Keratinocyte (primary cell): ENCODE results near the gene GALNT2. TPM values are rescaled to one million over a fixed set of nuclear protein-coding genes. Genes with fewer than 3 reads are reported as not detected.

Experiments
- DNase-seq: peaks from one replicate; pipeline ENCODE4 v3.0.0-alpha.2; 2011; ENCODE audit warnings: low read depth, missing footprints, low spot score
- FAIRE-seq: peaks from 2 replicates; lab custom pipeline; 2011; peaks lifted over from hg19 to GRCh38; lab: Jason Lieb, UNC
- H2AFZ ChIP-seq: 2 replicates; pipeline ENCODE4 v1.6.0; 2012; ENCODE audit warnings: low read length, control low read depth, inconsistent platforms; ENCODE audit not compliant: control insufficient read depth
- H3K27ac ChIP-seq: 2 replicates; pipeline ENCODE4 v1.5.1; 2011; ENCODE audit warnings: low read length; ENCODE audit not compliant: control insufficient read depth, insufficient read depth
- H3K27me3 ChIP-seq: 3 replicates; pipeline ENCODE4 v1.6.0; 2011; ENCODE audit warnings: low read length; ENCODE audit not compliant: control insufficient read depth, insufficient read depth; ENCODE audit errors: extremely low read depth
- H3K36me3 ChIP-seq, 2 experiments: 2 replicates in 1 of 2; 3 replicates in 1 of 2; pipeline ENCODE4 v1.5.1; 2011; ENCODE audit warnings: low read length in 2 of 2, mild to moderate bottlenecking in 1 of 2; ENCODE audit not compliant: control insufficient read depth in 2 of 2, insufficient read depth in 2 of 2; ENCODE audit errors: extremely low read depth in 1 of 2
- H3K4me1 ChIP-seq: 3 replicates; pipeline ENCODE4 v1.5.1; 2011; ENCODE audit warnings: low read length; ENCODE audit not compliant: control insufficient read depth, insufficient read depth; ENCODE audit errors: extremely low read depth
- H3K4me2 ChIP-seq: 3 replicates; pipeline ENCODE4 v1.6.0; 2011; ENCODE audit warnings: low read depth, low read length; ENCODE audit not compliant: control insufficient read depth, insufficient read depth; ENCODE audit errors: extremely low read depth
- H3K4me3 ChIP-seq, 3 experiments: fragments of 200-600 bp in 1 of 3; sonication (generic) in 1 of 3; 2 replicates in 2 of 3; 3 replicates in 1 of 3; pipeline ENCODE4 v1.5.1; 2011 to 2016; ENCODE audit warnings: low read length in 3 of 3, mild to moderate bottlenecking in 3 of 3, control low read depth in 2 of 3, inconsistent platforms in 1 of 3, low read depth in 1 of 3, mixed read lengths in 1 of 3, mixed run types in 1 of 3, moderate library complexity in 1 of 3; ENCODE audit not compliant: control insufficient read depth in 2 of 3, insufficient read depth in 2 of 3; ENCODE audit errors: extremely low read depth in 1 of 3
- H3K79me2 ChIP-seq: 2 replicates; pipeline ENCODE4 v1.6.0; 2012; ENCODE audit warnings: low read length; ENCODE audit not compliant: control insufficient read depth, insufficient read depth
- H3K9ac ChIP-seq: 3 replicates; pipeline ENCODE4 v1.6.0; 2011; ENCODE audit warnings: low read length; ENCODE audit not compliant: control insufficient read depth, insufficient read depth; ENCODE audit errors: extremely low read depth
- H3K9me1 ChIP-seq: 3 replicates; pipeline ENCODE4 v1.6.0; 2011; ENCODE audit warnings: low read length; ENCODE audit not compliant: control insufficient read depth, insufficient read depth; ENCODE audit errors: extremely low read depth
- H3K9me3 ChIP-seq: 2 replicates; pipeline ENCODE4 v1.5.1; 2012; ENCODE audit warnings: low read depth, low read length; ENCODE audit not compliant: control insufficient read depth
- H4K20me1 ChIP-seq: 3 replicates; pipeline ENCODE4 v1.6.0; 2011; ENCODE audit warnings: low read length; ENCODE audit not compliant: control insufficient read depth, insufficient read depth; ENCODE audit errors: extremely low read depth
- CTCF ChIP-seq, 3 experiments: IDR thresholded peaks in 1 of 3; conservative IDR thresholded peaks in 1 of 3; optimal IDR thresholded peaks in 1 of 3; 2 replicates in 2 of 3; 3 replicates in 1 of 3; pipeline versions ENCODE3 to v1.5.1; 2011; ENCODE audit warnings: low read length in 3 of 3, mild to moderate bottlenecking in 3 of 3, moderate library complexity in 2 of 3, control low read depth in 1 of 3, inconsistent platforms in 1 of 3; ENCODE audit not compliant: insufficient read depth in 2 of 3; ENCODE audit errors: extremely low read depth in 1 of 3
- EZH2 ChIP-seq: IDR thresholded peaks from one replicate; pipeline ENCODE4 v1.6.1; 2012; ENCODE audit warnings: inconsistent platforms, mild to moderate bottlenecking, low read length, moderate library complexity
- dilution Hi-C: fragments of 300-500 bp; cut with MboI; formaldehyde crosslinking; loops from one replicate; pipeline ENCODE4 v1.7.0; 2020; ENCODE audit warnings: low sequenced_read_pairs; ENCODE audit not compliant: extremely low pct_ligation_motif_present
- polyA plus RNA-seq, 5 experiments: library from polyadenylated mRNA; depleted of rRNA in 3 of 5; stranded (reverse) in 3 of 5; stranded (forward) in 1 of 5; unstranded in 1 of 5; fragments of >200 nt; gene quantifications; 1 replicate in 1 of 5; 2 replicates in 3 of 5; 3 replicates in 1 of 5; pipeline versions ENCODE4 v1.2.1 to v1.2.3, GENCODE V29; 2011 to 2012; ENCODE audit warnings: missing spikeins in 2 of 5, low read depth in 1 of 5, low replicate concordance in 1 of 5

The GALNT2 gene
- polyA plus RNA-seq, 1 donor (not counting 4 experiments of a cell fraction or from before 2014, with no cell fraction given): 61.7 TPM

GRCh38 chr1:230322421-230322756 is 255.4 kb downstream of the GALNT2 start:
- TF ChIP-seq CTCF (optimal IDR thresholded peaks at IDR 0.05 in 1 of 3, IDR thresholded peaks at IDR 0.05 in 1 of 3, conservative IDR thresholded peaks at IDR 0.05 in 1 of 3; ENCODE audit: extremely low read depth in 1 of 3, insufficient read depth in 2 of 3, low read length in 3 of 3): no peak
- no peak for TF ChIP-seq EZH2
- H3K4me1 ChIP-seq: peaks cover 3% of the 10 kb centered on the region
- DNase-seq (no peak), FAIRE-seq (no peak)
- H3K4me3 ChIP-seq: no peak overlapping the region
- H3K4me2 ChIP-seq: no peak overlapping the region
- dilution Hi-C loops: no loop called here
- no peaks in the 10 kb centered on the region for H3K9me3 ChIP-seq
- H2AFZ ChIP-seq: no peak overlapping the region
- no peaks in the 10 kb centered on the region for H3K36me3 ChIP-seq
- no peaks in the 10 kb centered on the region for H4K20me1 ChIP-seq
- no peaks in the 10 kb centered on the region for H3K9me1 ChIP-seq
- H3K27ac ChIP-seq: no peak overlapping the region
- peaks cover 9% of the 10 kb centered on the region for H3K27me3 ChIP-seq
- no peaks in the 10 kb centered on the region for H3K79me2 ChIP-seq
- H3K9ac ChIP-seq: no peak overlapping the region

- Histone ChIP-seq H3K9ac (no peak overlapping the region), H3K9me1 (no peaks in the 10 kb centered on the region), H3K79me2 (no peaks in the 10 kb centered on the region), H2AFZ (no peak overlapping the region), H4K20me1 (no peaks in the 10 kb centered on the region), H3K36me3 (no peaks in the 10 kb centered on the region), H3K27ac (no peak overlapping the region), H3K4me3 (no peak overlapping the region), H3K9me3 (no peaks in the 10 kb centered on the region), H3K4me1 (peaks cover 3% of the 10 kb centered on the region), H3K4me2 (no peak overlapping the region), H3K27me3 (peaks cover 3% of the 10 kb centered on the region)
- dilution Hi-C loops: no loop called here
- FAIRE-seq (no peak), DNase-seq (no peak)
- TF ChIP-seq EZH2: no peak
- no peak for TF ChIP-seq CTCF (optimal IDR thresholded peaks at IDR 0.05 in 1 of 3, IDR thresholded peaks at IDR 0.05 in 1 of 3, conservative IDR thresholded peaks at IDR 0.05 in 1 of 3; ENCODE audit: extremely low read depth in 1 of 3, insufficient read depth in 2 of 3, low read length in 3 of 3)
These were observed 256.0 kb downstream of the GALNT2 start for GRCh38 chr1:230322967-230323547.
